Left hindlimb (tissue), 1 donor: ENCODE results near the gene SLC5A11.
"Not testable (repeated sequence)": the region's sequence is repeated elsewhere in the genome, so short reads cannot be mapped to it uniquely, and the experiment has no call there.

Experiments
- DNase-seq: peaks from one replicate; pipeline ENCODE4 v3.0.0-alpha.2; 2018

SLC5A11 gene

GRCh38 chr16:24837969-24838368 lies 7.8 kb upstream of the SLC5A11 start:
- no peak for DNase-seq

GRCh38 chr16:24838554-24839266 lies 7.1 kb upstream of the SLC5A11 start:
- no peak for DNase-seq

GRCh38 chr16:24839347-24839972 lies 6.3 kb upstream of the SLC5A11 start:
- no peak for DNase-seq

- no peak for DNase-seq
Measured at GRCh38 chr16:24841291-24841690, 4.5 kb upstream of the SLC5A11 start.

GRCh38 chr16:24844101-24845030 lies 1.4 kb upstream of the SLC5A11 start:
- DNase-seq, result no peak

- not testable (repeated sequence) for DNase-seq
Measured at GRCh38 chr16:24845031-24845365, 765 bp upstream of the SLC5A11 start.

- DNase-seq, result no peak
Measured at GRCh38 chr16:24846548-24847357, 990 bp downstream of the SLC5A11 start.

- DNase-seq, result no peak
Measured at GRCh38 chr16:24847358-24847664, 1.5 kb downstream of the SLC5A11 start.

GRCh38 chr16:24848065-24848464 lies 2.3 kb downstream of the SLC5A11 start:
- DNase-seq, result no peak

- DNase-seq, result no peak
Measured at GRCh38 chr16:24849641-24850040, 3.9 kb downstream of the SLC5A11 start.

- no peak for DNase-seq
Measured at GRCh38 chr16:24850289-24850938, 4.7 kb downstream of the SLC5A11 start.

- no peak for DNase-seq
Measured at GRCh38 chr16:24851700-24852099, 5.9 kb downstream of the SLC5A11 start.

- no peak for DNase-seq
Measured at GRCh38 chr16:24852281-24852721, 6.5 kb downstream of the SLC5A11 start.

- no peak for DNase-seq
Measured at GRCh38 chr16:24853169-24853824, 7.5 kb downstream of the SLC5A11 start.

- DNase-seq, result peak; percentile 36
Measured at GRCh38 chr16:24853830-24854229, 8.1 kb downstream of the SLC5A11 start.

GRCh38 chr16:24854607-24855171 lies 8.9 kb downstream of the SLC5A11 start:
- DNase-seq, result no peak

- DNase-seq, result no peak
Measured at GRCh38 chr16:24855678-24856077, 9.9 kb downstream of the SLC5A11 start.

GRCh38 chr16:24856871-24857270 lies 11.1 kb downstream of the SLC5A11 start:
- not testable (repeated sequence) for DNase-seq

GRCh38 chr16:24858219-24859041 lies 12.7 kb downstream of the SLC5A11 start:
- DNase-seq, result peak; percentile 45

GRCh38 chr16:24861461-24861860 lies 15.7 kb downstream of the SLC5A11 start:
- DNase-seq, result no peak
